HepG2 (cell line): ENCODE measurements around the gene BBC3. TPM values are rescaled to one million over a fixed set of nuclear protein-coding genes. Genes with fewer than 3 reads are reported as not detected.

Source experiments
- AKAP8 ChIP-seq: sonication (generic); formaldehyde crosslinking; IDR thresholded peaks from 2 replicates; pipeline ENCODE4 v1.5.1; 2020; ENCODE audit warnings: mild to moderate bottlenecking, missing genetic modification reagents
- CEBPG ChIP-seq: IDR thresholded peaks from 2 replicates; pipeline ENCODE4 v1.6.1; 2016
- CHD2 ChIP-seq: IDR thresholded peaks from 2 replicates; pipeline ENCODE4 v1.6.1; 2011; ENCODE audit warnings: low read depth, low read length, improper control_type of control experiment
- CREM ChIP-seq, 2 experiments: sonication (generic) in 1 of 2; formaldehyde crosslinking in 1 of 2; IDR thresholded peaks; 2 replicates each; pipeline versions ENCODE4 v1.4.0 to v1.6.1; 2016 to 2020; ENCODE audit warnings: antibody characterized with exemption in 1 of 2, mild to moderate bottlenecking in 1 of 2, missing genetic modification reagents in 1 of 2
- CSRNP1 ChIP-seq: sonication (generic); formaldehyde crosslinking; IDR thresholded peaks from 2 replicates; pipeline ENCODE4 v1.8.1; 2023; ENCODE audit warnings: mild to moderate bottlenecking, missing genetic modification reagents
- ELF1 ChIP-seq: sonication (generic); formaldehyde crosslinking; IDR thresholded peaks from 2 replicates; pipeline ENCODE4 v1.4.0; 2020; ENCODE audit warnings: missing genetic modification reagents
- FOXM1 ChIP-seq: sonication (generic); formaldehyde crosslinking; IDR thresholded peaks from 2 replicates; pipeline ENCODE4 v1.5.0; 2020; ENCODE audit warnings: missing genetic modification reagents
- HIC2 ChIP-seq: sonication (generic); formaldehyde crosslinking; IDR thresholded peaks from 2 replicates; pipeline ENCODE4 v1.9.0; 2022; ENCODE audit warnings: low read depth, missing genetic modification reagents
- JUNB ChIP-seq: sonication (generic); formaldehyde crosslinking; IDR thresholded peaks from 2 replicates; pipeline ENCODE4 v1.8.0; 2022; ENCODE audit warnings: missing genetic modification reagents, mild to moderate bottlenecking, borderline replicate concordance
- KLF11 ChIP-seq: IDR thresholded peaks from 2 replicates; pipeline ENCODE4 v1.6.1; 2016; ENCODE audit warnings: missing compliant biosample characterization
- NCOA5 ChIP-seq: sonication (generic); formaldehyde crosslinking; IDR thresholded peaks from 2 replicates; pipeline ENCODE4 v1.4.0; 2020; ENCODE audit warnings: missing genetic modification reagents
- PAX8 ChIP-seq: sonication (generic); formaldehyde crosslinking; IDR thresholded peaks from 2 replicates; pipeline ENCODE4 v1.8.0; 2022; ENCODE audit warnings: mild to moderate bottlenecking, missing genetic modification reagents, borderline replicate concordance
- POLR2G ChIP-seq: fragments of 200-400 bp; formaldehyde crosslinking; IDR thresholded peaks from 2 replicates; pipeline ENCODE4 v1.6.1; 2018; ENCODE audit warnings: mild to moderate bottlenecking, low read depth, low read length, moderate library complexity
- RBM39 ChIP-seq: fragments of 200-400 bp; formaldehyde crosslinking; IDR thresholded peaks from one replicate; pipeline ENCODE4 v1.6.1; 2018; ENCODE audit warnings: antibody characterized with exemption, mild to moderate bottlenecking, low read depth, low read length; ENCODE audit not compliant: poor library complexity, severe bottlenecking
- SSRP1 ChIP-seq: IDR thresholded peaks from 2 replicates; pipeline ENCODE4 v1.6.1; 2016; ENCODE audit warnings: control low read depth
- TAF15 ChIP-seq: fragments of 200-400 bp; formaldehyde crosslinking; IDR thresholded peaks from one replicate; pipeline ENCODE4 v1.6.1; 2018; ENCODE audit warnings: mild to moderate bottlenecking, low read depth, low read length; ENCODE audit not compliant: poor library complexity, severe bottlenecking
- ZBTB7B ChIP-seq: sonication (generic); formaldehyde crosslinking; IDR thresholded peaks from 2 replicates; pipeline ENCODE4 v1.4.0; 2020; ENCODE audit warnings: missing genetic modification reagents
- ZFAT ChIP-seq: sonication (generic); formaldehyde crosslinking; conservative IDR thresholded peaks from 2 replicates; pipeline ENCODE4 v1.8.1; 2023; ENCODE audit warnings: missing genetic modification reagents, inconsistent platforms
- ZNF121 ChIP-seq: sonication (generic); formaldehyde crosslinking; IDR thresholded peaks from 2 replicates; pipeline ENCODE4 v1.5.0; 2020; ENCODE audit warnings: mild to moderate bottlenecking, missing genetic modification reagents
- ZNF18 ChIP-seq: sonication (generic); formaldehyde crosslinking; IDR thresholded peaks from 2 replicates; pipeline ENCODE4 v1.8.0; 2022; ENCODE audit warnings: mild to moderate bottlenecking, missing genetic modification reagents; ENCODE audit not compliant: insufficient replicate concordance
- ZNF292 ChIP-seq: sonication (generic); formaldehyde crosslinking; IDR thresholded peaks from 2 replicates; pipeline ENCODE4 v1.8.1; 2022; ENCODE audit warnings: mild to moderate bottlenecking, low read depth, missing genetic modification reagents, borderline replicate concordance
- ZNF484 ChIP-seq: sonication (generic); formaldehyde crosslinking; IDR thresholded peaks from 2 replicates; pipeline ENCODE4 v1.5.1; 2020; ENCODE audit warnings: mild to moderate bottlenecking, low read depth, missing genetic modification reagents, borderline replicate concordance
- ZNF615 ChIP-seq: sonication (generic); formaldehyde crosslinking; IDR thresholded peaks from 2 replicates; pipeline ENCODE4 v1.5.0; 2020; ENCODE audit warnings: mild to moderate bottlenecking, missing genetic modification reagents, borderline replicate concordance
- ZNF746 ChIP-seq: sonication (generic); formaldehyde crosslinking; IDR thresholded peaks from 2 replicates; pipeline ENCODE4 v1.8.0; 2022; ENCODE audit warnings: mild to moderate bottlenecking, missing genetic modification reagents
- ZNF747 ChIP-seq: sonication (generic); formaldehyde crosslinking; IDR thresholded peaks from 2 replicates; pipeline ENCODE4 v1.8.1; 2023; ENCODE audit warnings: missing genetic modification reagents, mild to moderate bottlenecking, borderline replicate concordance
- polyA plus RNA-seq, 8 experiments: library from polyadenylated mRNA; depleted of rRNA in 3 of 8; stranded (reverse) in 7 of 8; unstranded in 1 of 8; fragments of >200 nt; fragmentation: Illumina TruSeq in 4 of 8; extraction: Trizol in 4 of 8; gene quantifications; 2 replicates each; pipeline versions ENCODE4 v1.2.1 to v1.2.3, GENCODE V29; 2011 to 2016; ENCODE audit warnings: low read depth in 4 of 8, missing spikeins in 1 of 8, mixed read lengths in 1 of 8; ENCODE audit not compliant: insufficient read depth in 1 of 8
- total RNA-seq, 5 experiments: library from RNA; depleted of rRNA; stranded (reverse); fragments of >200 nt; fragmentation: Illumina TruSeq; extraction: Trizol; gene quantifications; 2 replicates each; pipeline ENCODE4 v1.2.3, GENCODE V29; 2016; ENCODE audit warnings: low read depth in 1 of 5

BBC3 gene
- total and polyA plus RNA-seq, 2 of the 13 experiments (the other 11 are each of a cell fraction or from before 2014, with no cell fraction given), result 6.1 to 8.8 TPM

DNA sequence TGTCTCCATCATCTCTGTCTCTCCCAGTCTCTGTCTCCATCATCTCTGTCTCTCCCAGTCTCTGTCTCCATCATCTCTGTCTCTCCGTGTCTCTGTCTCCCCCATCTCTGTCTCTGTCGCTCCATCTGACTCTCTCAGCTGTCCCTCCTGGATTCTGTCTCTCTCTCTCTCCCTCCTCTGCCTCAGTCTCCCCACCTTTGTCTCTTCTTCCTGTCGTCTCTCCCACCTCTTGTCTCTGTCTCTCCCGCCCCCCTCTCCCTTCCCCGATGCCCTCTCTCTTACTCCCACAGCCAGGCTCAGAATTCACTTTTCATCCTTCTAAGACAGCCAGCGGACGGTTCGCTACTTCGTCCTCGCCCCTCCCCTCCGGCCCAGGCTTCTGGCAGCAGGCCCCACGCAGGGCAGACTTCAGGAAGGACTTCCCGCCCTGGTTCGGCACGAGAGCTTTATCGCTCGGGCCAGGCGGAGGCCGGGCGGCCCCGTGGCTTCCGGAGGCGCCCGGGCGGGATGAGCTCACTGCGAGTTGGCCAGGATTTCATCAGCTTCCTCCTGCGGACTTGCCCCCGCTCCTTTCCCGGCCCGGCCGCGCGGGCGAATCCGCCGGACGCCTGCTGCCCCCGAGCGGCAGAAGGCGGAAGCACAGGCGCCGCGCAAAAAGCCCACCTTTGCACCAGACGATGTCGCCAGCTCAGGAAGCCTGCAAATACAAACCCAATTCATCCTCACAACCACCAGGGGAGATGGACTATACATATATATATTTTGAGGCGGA is 13.0 kb upstream of the BBC3 start (continued):
- TF ChIP-seq ZNF18 (CRISPR knock-in tag) (peak; percentile 85), CEBPG (peak; percentile 98), CSRNP1 (CRISPR knock-in tag) (0 out of 2 replicates have a peak, but pooled peaks have one; percentile 59), JUNB (CRISPR knock-in tag) (peak; percentile 61; the same call in 1 of the 2 replicates), HIC2 (peak; percentile 71; the same call in 1 of the 2 replicates), KLF11 (CRISPR knock-in tag) (peak; percentile 78), ZFAT (CRISPR knock-in tag) (no peak), RBM39 (peak; percentile 51), SSRP1 (peak; percentile 71; the same call in 1 of the 2 replicates), CHD2 (no peak), ZBTB7B (CRISPR knock-in tag) (peak; percentile 92), ZNF746 (CRISPR knock-in tag) (peak; percentile 94), NCOA5 (CRISPR knock-in tag) (no peak), ELF1 (CRISPR knock-in tag) (peak; percentile 78), POLR2G (peak; percentile 23; the same call in 1 of the 2 replicates), ZNF292 (peak; percentile 70; the same call in 1 of the 2 replicates), PAX8 (CRISPR knock-in tag) (no peak), CREM (IDR thresholded peaks at IDR 0.05) (no peak), CREM (CRISPR knock-in tag; IDR thresholded peaks at IDR 0.05) (no peak), FOXM1 (CRISPR knock-in tag) (no peak), ZNF484 (CRISPR knock-in tag) (no peak), ZNF615 (CRISPR knock-in tag) (0 out of 2 replicates have a peak, but pooled peaks have one; percentile 83), TAF15 (no peak), ZNF747 (CRISPR knock-in tag) (peak; percentile 97), ZNF121 (CRISPR knock-in tag) (peak; percentile 78), AKAP8 (peak; percentile 78)
